ENCODE measurements around the gene TRIM46.

TRIM46 gene

GRCh38 chr1:155131856-155132255 lies 41.8 kb upstream of the TRIM46 start:
- in situ Hi-C loops (cut with MboI; ENCODE audit: low sequenced_read_pairs, unreplicated experiment): no loop called here
- TF ChIP-seq, protein P1, sequence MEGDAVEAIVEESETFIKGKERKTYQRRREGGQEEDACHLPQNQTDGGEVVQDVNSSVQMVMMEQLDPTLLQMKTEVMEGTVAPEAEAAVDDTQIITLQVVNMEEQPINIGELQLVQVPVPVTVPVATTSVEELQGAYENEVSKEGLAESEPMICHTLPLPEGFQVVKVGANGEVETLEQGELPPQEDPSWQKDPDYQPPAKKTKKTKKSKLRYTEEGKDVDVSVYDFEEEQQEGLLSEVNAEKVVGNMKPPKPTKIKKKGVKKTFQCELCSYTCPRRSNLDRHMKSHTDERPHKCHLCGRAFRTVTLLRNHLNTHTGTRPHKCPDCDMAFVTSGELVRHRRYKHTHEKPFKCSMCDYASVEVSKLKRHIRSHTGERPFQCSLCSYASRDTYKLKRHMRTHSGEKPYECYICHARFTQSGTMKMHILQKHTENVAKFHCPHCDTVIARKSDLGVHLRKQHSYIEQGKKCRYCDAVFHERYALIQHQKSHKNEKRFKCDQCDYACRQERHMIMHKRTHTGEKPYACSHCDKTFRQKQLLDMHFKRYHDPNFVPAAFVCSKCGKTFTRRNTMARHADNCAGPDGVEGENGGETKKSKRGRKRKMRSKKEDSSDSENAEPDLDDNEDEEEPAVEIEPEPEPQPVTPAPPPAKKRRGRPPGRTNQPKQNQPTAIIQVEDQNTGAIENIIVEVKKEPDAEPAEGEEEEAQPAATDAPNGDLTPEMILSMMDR (IDR thresholded peaks at IDR 0.05; ENCODE audit: borderline replicate concordance, control extremely low read depth, extremely low read depth, insufficient read depth, missing control alignments): no peak
- DNase-seq (ENCODE audit: low spot score): no peak

DNA sequence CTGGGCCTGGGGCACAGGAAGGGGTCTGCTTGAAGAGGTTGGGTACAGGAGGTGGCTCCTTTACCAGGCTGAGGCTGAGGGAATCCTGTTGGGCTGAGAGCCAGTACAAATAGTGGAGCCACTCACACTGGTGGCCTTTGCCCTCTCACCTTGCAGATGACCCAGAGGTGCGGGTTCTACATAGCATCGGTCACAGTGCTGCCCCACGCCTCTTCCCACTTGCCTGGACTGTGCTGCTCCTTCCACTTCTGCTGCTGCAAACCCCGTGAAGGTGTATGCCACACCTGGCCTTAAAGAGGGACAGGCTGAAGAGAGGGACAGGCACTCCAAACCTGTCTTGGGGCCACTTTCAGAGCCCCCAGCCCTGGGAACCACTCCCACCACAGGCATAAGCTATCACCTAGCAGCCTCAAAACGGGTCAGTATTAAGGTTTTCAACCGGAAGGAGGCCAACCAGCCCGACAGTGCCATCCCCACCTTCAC lies 39.8 kb upstream of the TRIM46 start:
- DNase-seq (ENCODE audit: low spot score): no peak
- TF ChIP-seq, protein P1 (IDR thresholded peaks at IDR 0.05; ENCODE audit: borderline replicate concordance, control extremely low read depth, extremely low read depth, insufficient read depth, missing control alignments): no peak
- in situ Hi-C loops (cut with MboI; ENCODE audit: low sequenced_read_pairs, unreplicated experiment): no loop called here

GRCh38 chr1:155134322-155134721 lies 39.3 kb upstream of the TRIM46 start:
- TF ChIP-seq, protein P1 (IDR thresholded peaks at IDR 0.05; ENCODE audit: borderline replicate concordance, control extremely low read depth, extremely low read depth, insufficient read depth, missing control alignments): no peak
- in situ Hi-C loops (cut with MboI; ENCODE audit: low sequenced_read_pairs, unreplicated experiment): no loop called here
- DNase-seq (ENCODE audit: low spot score): no peak

DNA sequence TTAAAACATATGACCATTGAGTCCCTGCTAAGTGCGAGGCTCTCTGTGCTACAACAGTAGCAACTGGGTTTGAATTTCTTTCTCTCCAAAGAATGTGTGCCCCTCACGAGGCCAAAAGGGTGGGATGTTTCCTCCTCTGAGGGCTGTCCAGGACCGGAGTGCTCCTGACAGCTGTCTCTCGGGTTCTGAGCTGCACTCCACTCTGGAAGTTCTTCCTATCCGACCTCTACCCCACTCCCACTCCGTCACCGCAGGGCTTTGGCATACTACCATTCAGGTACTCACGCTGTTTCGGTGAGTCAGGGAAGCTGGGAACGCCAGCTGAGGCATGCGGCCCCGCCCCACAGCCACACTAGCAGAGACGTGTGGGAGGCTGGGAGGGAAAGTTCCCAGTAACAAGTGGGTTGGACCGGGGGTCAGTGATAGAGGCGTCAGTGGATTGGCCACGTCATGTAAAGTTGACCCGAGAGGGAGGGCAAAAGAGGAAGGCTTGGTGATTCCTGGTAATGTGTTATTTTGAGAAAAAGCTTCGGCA lies 38.7 kb upstream of the TRIM46 start:
- TF ChIP-seq, protein P1 (IDR thresholded peaks at IDR 0.05; ENCODE audit: borderline replicate concordance, control extremely low read depth, extremely low read depth, insufficient read depth, missing control alignments): no peak
- no peak for DNase-seq (ENCODE audit: low spot score)
- in situ Hi-C loops (cut with MboI; ENCODE audit: low sequenced_read_pairs, unreplicated experiment): no loop called here

DNA sequence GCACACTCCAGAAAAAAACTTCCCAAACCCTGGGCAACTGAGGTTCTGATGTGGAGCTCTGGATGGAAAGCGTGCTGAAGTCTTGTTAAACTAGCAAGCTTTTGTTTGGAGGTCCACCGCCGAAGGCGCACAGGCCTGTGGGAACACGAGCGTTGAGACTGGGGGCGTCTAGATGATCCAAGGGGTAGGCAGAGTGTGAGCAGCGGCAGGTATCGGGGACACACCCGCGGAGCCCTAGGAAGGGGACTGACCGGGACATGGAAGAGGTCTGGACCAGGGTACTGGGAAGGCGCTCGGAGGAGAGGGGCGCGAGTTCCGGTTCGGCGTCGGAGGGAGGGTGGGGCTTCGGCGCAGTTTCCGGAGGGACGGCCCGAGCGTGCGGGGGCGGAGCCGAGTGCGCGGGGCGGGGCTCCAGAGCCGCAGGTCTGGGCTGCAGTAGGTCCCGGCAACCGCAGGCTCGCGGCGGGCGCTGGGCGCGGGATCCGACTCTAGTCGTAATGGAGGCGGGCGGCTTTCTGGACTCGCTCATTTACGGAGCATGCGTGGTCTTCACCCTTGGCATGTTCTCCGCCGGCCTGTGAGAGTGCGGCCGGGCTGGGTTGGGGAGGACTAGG lies 38.1 kb upstream of the TRIM46 start, which contains the start of gene SLC50A1:
TSS of gene SLC50A1 (plus strand) at position 438 of the 614 bp plus-strand sequence. CDS start at position 498, 60 bp downstream.
- TF ChIP-seq, protein P1 (IDR thresholded peaks at IDR 0.05; ENCODE audit: borderline replicate concordance, control extremely low read depth, extremely low read depth, insufficient read depth, missing control alignments): no peak
- peak; percentile 97 for DNase-seq (ENCODE audit: low spot score)
- in situ Hi-C loops (cut with MboI; ENCODE audit: low sequenced_read_pairs, unreplicated experiment): no loop called here

DNA sequence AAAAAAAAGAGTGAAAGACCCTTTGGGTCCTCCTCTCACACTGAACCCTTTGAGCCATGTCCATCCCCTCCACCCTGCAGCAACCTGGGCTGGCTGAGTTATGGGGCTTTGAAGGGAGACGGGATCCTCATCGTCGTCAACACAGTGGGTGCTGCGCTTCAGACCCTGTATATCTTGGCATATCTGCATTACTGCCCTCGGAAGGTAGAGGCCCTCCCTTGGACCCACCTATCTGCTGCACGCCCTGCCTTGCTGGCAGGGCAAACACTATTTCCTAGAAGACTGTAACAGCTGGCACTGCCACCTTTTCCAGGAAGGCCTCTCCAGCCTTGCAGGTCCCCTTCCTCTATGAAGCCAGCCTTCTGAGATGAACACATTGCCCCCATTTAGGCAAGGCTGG lies 36.9 kb upstream of the TRIM46 start:
- DNase-seq (ENCODE audit: low spot score): no peak
- in situ Hi-C loops (cut with MboI; ENCODE audit: low sequenced_read_pairs, unreplicated experiment): no loop called here

More for the DNA sequence above, 36.9 kb upstream of the TRIM46 start:
- TF ChIP-seq, protein P1 (IDR thresholded peaks at IDR 0.05; ENCODE audit: borderline replicate concordance, control extremely low read depth, extremely low read depth, insufficient read depth, missing control alignments): no peak

All from GM13976 (cell line).